SK-N-SH treated with all-trans-retinoic acid at 6 μM for 48 hours (cell line): ENCODE data around the gene TTC16.

Experiments used
- ATAC-seq: fragments of 200-7000 bp; cut with Tn5 transposase; 3 replicates; pipeline ENCODE4 v1.9.1; 2020; ENCODE audit warnings: mild to moderate bottlenecking, moderate library complexity
- ARNTL ChIP-seq: fragments of 450-650 bp; formaldehyde crosslinking; IDR thresholded peaks from 2 replicates; pipeline ENCODE4 v1.5.0; 2020; ENCODE audit warnings: low read depth, mild to moderate bottlenecking, moderate library complexity, borderline replicate concordance
- BACH2 ChIP-seq: fragments of 250-450 bp; sonication (Bioruptor Pico); IDR thresholded peaks from 2 replicates; pipeline ENCODE4 v1.9.0; 2021; ENCODE audit warnings: mild to moderate bottlenecking, borderline replicate concordance
- CREB5 ChIP-seq: fragments of 250-450 bp; sonication (Bioruptor Pico); IDR thresholded peaks from 2 replicates; pipeline ENCODE4 v1.5.1; 2020; ENCODE audit warnings: low read depth, mild to moderate bottlenecking, moderate library complexity
- CSDC2 ChIP-seq: fragments of 250-450 bp; sonication (Bioruptor Pico); IDR thresholded peaks from 2 replicates; pipeline ENCODE4 v1.5.0; 2020; ENCODE audit warnings: mild to moderate bottlenecking, moderate library complexity
- ESRRG ChIP-seq: fragments of 250-450 bp; sonication (Bioruptor Pico); IDR thresholded peaks from 2 replicates; pipeline ENCODE4 v1.6.1; 2021; ENCODE audit warnings: mild to moderate bottlenecking
- GLIS3 ChIP-seq: fragments of 250-450 bp; sonication (Bioruptor Pico); IDR thresholded peaks from 2 replicates; pipeline ENCODE4 v1.5.0; 2020; ENCODE audit warnings: mild to moderate bottlenecking, moderate library complexity
- ISL1 ChIP-seq: fragments of 250-450 bp; sonication (Bioruptor Pico); IDR thresholded peaks from 2 replicates; pipeline ENCODE4 v2.1.2; 2022; ENCODE audit warnings: mild to moderate bottlenecking, moderate library complexity
- OSR1 ChIP-seq: fragments of 250-450 bp; sonication (Bioruptor Pico); IDR thresholded peaks from 2 replicates; pipeline ENCODE4 v1.8.0; 2022; ENCODE audit warnings: moderate library complexity, mild to moderate bottlenecking, inconsistent platforms
- PATZ1 ChIP-seq: fragments of 250-450 bp; sonication (Bioruptor Pico); IDR thresholded peaks from 2 replicates; pipeline ENCODE4 v1.8.0; 2020; ENCODE audit warnings: mild to moderate bottlenecking, moderate library complexity, borderline replicate concordance
- PPARA ChIP-seq: fragments of 250-450 bp; sonication (Bioruptor Pico); IDR thresholded peaks from 2 replicates; pipeline ENCODE4 v1.5.0; 2020; ENCODE audit warnings: mild to moderate bottlenecking, borderline replicate concordance
- RARB ChIP-seq: fragments of 250-450 bp; sonication (Bioruptor Pico); IDR thresholded peaks from 2 replicates; pipeline ENCODE4 v1.8.0; 2021; ENCODE audit warnings: mild to moderate bottlenecking, moderate library complexity
- SNAI2 ChIP-seq: fragments of 250-450 bp; sonication (Bioruptor Pico); IDR thresholded peaks from 2 replicates; pipeline ENCODE4 v1.5.0; 2020; ENCODE audit warnings: mild to moderate bottlenecking, moderate library complexity
- TCF4 ChIP-seq: fragments of 250-450 bp; sonication (Bioruptor Pico); IDR thresholded peaks from 2 replicates; pipeline ENCODE4 v1.8.0; 2021; ENCODE audit warnings: mild to moderate bottlenecking, moderate library complexity, borderline replicate concordance
- TOX ChIP-seq: fragments of 250-450 bp; sonication (Bioruptor Pico); IDR thresholded peaks from 2 replicates; pipeline ENCODE4 v1.8.0; 2021; ENCODE audit warnings: mild to moderate bottlenecking, moderate library complexity, borderline replicate concordance
- ZC3H10 ChIP-seq: fragments of 250-450 bp; sonication (Bioruptor Pico); IDR thresholded peaks from 2 replicates; pipeline ENCODE4 v1.5.1; 2021; ENCODE audit warnings: mild to moderate bottlenecking, moderate library complexity
- ZFP30 ChIP-seq: fragments of 450-650 bp; formaldehyde crosslinking; IDR thresholded peaks from 2 replicates; pipeline ENCODE4 v1.5.0; 2022; ENCODE audit warnings: mild to moderate bottlenecking, moderate library complexity
- ZNF565 ChIP-seq: fragments of 450-650 bp; formaldehyde crosslinking; conservative IDR thresholded peaks from 2 replicates; pipeline ENCODE4 v1.5.0; 2020; ENCODE audit warnings: low read depth, mild to moderate bottlenecking, moderate library complexity
- TF ChIP-seq, protein P1 (sequence below): fragments of 250-450 bp; sonication (Bioruptor Pico); IDR thresholded peaks from 2 replicates; pipeline ENCODE4 v1.8.0; 2021; ENCODE audit warnings: low read depth, mild to moderate bottlenecking, moderate library complexity, borderline replicate concordance
- TF ChIP-seq, protein P2 (sequence below): fragments of 250-450 bp; sonication (Bioruptor Pico); IDR thresholded peaks from 2 replicates; pipeline ENCODE4 v1.5.0; 2020; ENCODE audit warnings: mild to moderate bottlenecking, moderate library complexity

The TTC16 gene

GRCh38 chr9:127690735-127691134 lies 25.1 kb upstream of the TTC16 start:
- TF ChIP-seq GLIS3 (no peak), CSDC2 (CRISPR knock-in tag) (no peak), ARNTL (CRISPR knock-in tag) (no peak), TCF4 (CRISPR knock-in tag) (no peak), OSR1 (CRISPR knock-in tag) (no peak), TOX (CRISPR knock-in tag) (no peak), ISL1 (no peak), PPARA (CRISPR knock-in tag) (no peak), PATZ1 (CRISPR knock-in tag) (no peak), BACH2 (no peak), RARB (CRISPR knock-in tag) (no peak), ZC3H10 (CRISPR knock-in tag) (no peak)
- TF ChIP-seq, protein P1, sequence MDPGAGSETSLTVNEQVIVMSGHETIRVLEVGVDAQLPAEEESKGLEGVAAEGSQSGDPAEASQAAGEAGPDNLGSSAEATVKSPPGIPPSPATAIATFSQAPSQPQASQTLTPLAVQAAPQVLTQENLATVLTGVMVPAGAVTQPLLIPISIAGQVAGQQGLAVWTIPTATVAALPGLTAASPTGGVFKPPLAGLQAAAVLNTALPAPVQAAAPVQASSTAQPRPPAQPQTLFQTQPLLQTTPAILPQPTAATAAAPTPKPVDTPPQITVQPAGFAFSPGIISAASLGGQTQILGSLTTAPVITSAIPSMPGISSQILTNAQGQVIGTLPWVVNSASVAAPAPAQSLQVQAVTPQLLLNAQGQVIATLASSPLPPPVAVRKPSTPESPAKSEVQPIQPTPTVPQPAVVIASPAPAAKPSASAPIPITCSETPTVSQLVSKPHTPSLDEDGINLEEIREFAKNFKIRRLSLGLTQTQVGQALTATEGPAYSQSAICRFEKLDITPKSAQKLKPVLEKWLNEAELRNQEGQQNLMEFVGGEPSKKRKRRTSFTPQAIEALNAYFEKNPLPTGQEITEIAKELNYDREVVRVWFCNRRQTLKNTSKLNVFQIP = no peak
- TF ChIP-seq, all 23 proteins: peak for 0
- ATAC-seq = no peak

DNA sequence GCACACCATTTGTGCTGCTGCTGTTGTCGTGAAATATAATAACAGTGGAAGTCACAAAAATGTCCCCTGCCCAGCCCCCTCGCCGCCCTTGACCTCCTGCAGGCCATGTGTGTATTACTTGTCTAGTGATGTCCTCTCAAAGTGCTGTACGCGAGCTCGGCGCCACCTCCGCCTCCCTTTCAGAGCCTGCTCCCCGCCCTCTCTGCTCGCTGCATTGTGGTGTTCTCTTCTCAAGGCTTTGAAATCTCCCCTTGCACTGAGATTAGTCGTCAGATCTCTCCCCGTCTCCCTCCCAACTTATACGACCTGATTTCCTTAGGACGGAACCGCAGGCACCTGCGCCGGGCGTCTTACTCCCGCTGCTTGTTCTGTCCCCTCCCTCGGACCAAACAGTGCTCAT lies 23.8 kb upstream of the TTC16 start:
- no peak for ATAC-seq
- no peak for TF ChIP-seq TCF4 (CRISPR knock-in tag)
- no peak for TF ChIP-seq TOX (CRISPR knock-in tag)
- no peak for TF ChIP-seq OSR1 (CRISPR knock-in tag)
- TF ChIP-seq ESRRG (CRISPR knock-in tag) = no peak
- TF ChIP-seq BACH2 = no peak
- TF ChIP-seq, all 23 proteins: peak for 0

DNA sequence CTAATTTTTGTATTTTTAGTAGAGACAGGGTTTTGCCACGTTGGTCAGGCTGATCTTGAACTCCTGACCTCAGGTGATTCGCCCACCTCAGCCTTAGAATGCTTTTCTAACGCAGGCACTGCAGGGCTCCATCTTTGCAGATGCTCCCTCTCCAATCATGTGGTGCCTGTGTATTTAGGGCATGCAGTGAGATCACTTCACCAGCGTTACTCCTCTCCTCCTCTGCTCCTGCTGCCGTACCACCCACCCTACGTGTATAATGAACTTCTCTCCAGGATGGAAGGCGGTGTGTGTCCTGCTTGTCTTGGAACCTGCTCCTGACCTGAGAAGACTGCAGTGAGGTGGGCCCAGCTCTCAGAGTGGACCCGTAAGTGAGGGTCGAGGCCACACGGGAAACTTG lies 22.7 kb upstream of the TTC16 start:
- no peak for ATAC-seq
- TF ChIP-seq OSR1 (CRISPR knock-in tag) (no peak), GLIS3 (no peak), CSDC2 (CRISPR knock-in tag) (no peak), CREB5 (CRISPR knock-in tag) (no peak), ARNTL (CRISPR knock-in tag) (no peak), ISL1 (no peak)

DNA sequence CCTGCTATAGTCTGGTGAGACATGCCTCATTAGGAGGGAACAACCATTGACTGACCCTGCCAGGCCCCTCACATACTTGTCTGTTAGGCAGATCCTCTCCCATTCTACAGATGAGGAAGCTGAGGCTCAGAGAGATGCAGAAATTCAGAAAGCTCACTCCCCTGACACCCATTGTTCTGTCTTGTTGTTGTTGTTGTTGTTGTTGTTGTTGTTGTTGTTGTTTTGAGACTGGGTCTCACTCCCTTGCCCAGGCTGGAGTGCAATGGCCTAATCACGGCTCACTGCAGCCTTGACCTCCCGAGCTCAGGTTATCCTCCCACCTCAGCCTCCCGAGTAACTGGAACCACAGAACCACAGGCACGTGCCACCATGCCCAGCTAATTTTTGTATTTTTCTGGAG lies 22.2 kb upstream of the TTC16 start:
- TF ChIP-seq, protein P1 = no peak
- no peak for TF ChIP-seq BACH2
- TF ChIP-seq ZNF565 (CRISPR knock-in tag) = no peak
- TF ChIP-seq RARB (CRISPR knock-in tag) = no peak
- TF ChIP-seq PATZ1 (CRISPR knock-in tag) = no peak
- TF ChIP-seq, protein P2, sequence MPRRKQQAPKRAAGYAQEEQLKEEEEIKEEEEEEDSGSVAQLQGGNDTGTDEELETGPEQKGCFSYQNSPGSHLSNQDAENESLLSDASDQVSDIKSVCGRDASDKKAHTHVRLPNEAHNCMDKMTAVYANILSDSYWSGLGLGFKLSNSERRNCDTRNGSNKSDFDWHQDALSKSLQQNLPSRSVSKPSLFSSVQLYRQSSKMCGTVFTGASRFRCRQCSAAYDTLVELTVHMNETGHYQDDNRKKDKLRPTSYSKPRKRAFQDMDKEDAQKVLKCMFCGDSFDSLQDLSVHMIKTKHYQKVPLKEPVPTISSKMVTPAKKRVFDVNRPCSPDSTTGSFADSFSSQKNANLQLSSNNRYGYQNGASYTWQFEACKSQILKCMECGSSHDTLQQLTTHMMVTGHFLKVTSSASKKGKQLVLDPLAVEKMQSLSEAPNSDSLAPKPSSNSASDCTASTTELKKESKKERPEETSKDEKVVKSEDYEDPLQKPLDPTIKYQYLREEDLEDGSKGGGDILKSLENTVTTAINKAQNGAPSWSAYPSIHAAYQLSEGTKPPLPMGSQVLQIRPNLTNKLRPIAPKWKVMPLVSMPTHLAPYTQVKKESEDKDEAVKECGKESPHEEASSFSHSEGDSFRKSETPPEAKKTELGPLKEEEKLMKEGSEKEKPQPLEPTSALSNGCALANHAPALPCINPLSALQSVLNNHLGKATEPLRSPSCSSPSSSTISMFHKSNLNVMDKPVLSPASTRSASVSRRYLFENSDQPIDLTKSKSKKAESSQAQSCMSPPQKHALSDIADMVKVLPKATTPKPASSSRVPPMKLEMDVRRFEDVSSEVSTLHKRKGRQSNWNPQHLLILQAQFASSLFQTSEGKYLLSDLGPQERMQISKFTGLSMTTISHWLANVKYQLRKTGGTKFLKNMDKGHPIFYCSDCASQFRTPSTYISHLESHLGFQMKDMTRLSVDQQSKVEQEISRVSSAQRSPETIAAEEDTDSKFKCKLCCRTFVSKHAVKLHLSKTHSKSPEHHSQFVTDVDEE (CRISPR knock-in tag) = no peak
- TF ChIP-seq CREB5 (CRISPR knock-in tag) = no peak
- no peak for TF ChIP-seq ZC3H10 (CRISPR knock-in tag)
- TF ChIP-seq CSDC2 (CRISPR knock-in tag) = no peak
- TF ChIP-seq ISL1 = no peak
- TF ChIP-seq ESRRG (CRISPR knock-in tag) = no peak
- no peak for TF ChIP-seq GLIS3
- TF ChIP-seq ZFP30 = no peak
- no peak for TF ChIP-seq SNAI2 (CRISPR knock-in tag)
- ATAC-seq = no peak
